Stimulated activated CD4-positive, alpha-beta T cell treated with anti-CD3 and anti-CD28 coated beads, TNF-alpha, amount 100 ng/mL, for 24 hours (primary cell): ENCODE measurements around the gene OTOL1.
"Not testable (repeated sequence)": the region's sequence is repeated elsewhere in the genome, so short reads cannot be mapped to it uniquely, and the experiment has no call there.

Experiments
- DNase-seq, 3 experiments: peaks; one replicate each; pipeline ENCODE4 v3.0.0-alpha.2; 2020; ENCODE audit warnings: low read depth in 3 of 3

OTOL1 gene

GRCh38 chr3:161496508-161496907 is at the start of gene OTOL1:
OTOL1 (plus strand) TSS chr3:161496808; CDS start chr3:161496808, 0 bp downstream.
- no peak for DNase-seq

GRCh38 chr3:161449785-161450184 is 46.8 kb upstream of the OTOL1 start:
- no peak for DNase-seq

- DNase-seq: no peak
Measured at GRCh38 chr3:161452179-161452578, 44.4 kb upstream of the OTOL1 start.

- no peak for DNase-seq
Measured at GRCh38 chr3:161454615-161455014, 42.0 kb upstream of the OTOL1 start.

GRCh38 chr3:161455962-161456361 is 40.6 kb upstream of the OTOL1 start:
- no peak for DNase-seq

- no peak for DNase-seq
Measured at GRCh38 chr3:161462138-161462537, 34.5 kb upstream of the OTOL1 start.

- no peak for DNase-seq
Measured at GRCh38 chr3:161471211-161471610, 25.4 kb upstream of the OTOL1 start.

GRCh38 chr3:161474139-161474538 is 22.5 kb upstream of the OTOL1 start:
- no peak for DNase-seq

- no peak for DNase-seq
Measured at GRCh38 chr3:161474741-161475140, 21.9 kb upstream of the OTOL1 start.

GRCh38 chr3:161475206-161475605 is 21.4 kb upstream of the OTOL1 start:
- DNase-seq: no peak

GRCh38 chr3:161475905-161476304 is 20.7 kb upstream of the OTOL1 start:
- no peak for DNase-seq

- no peak for DNase-seq
Measured at GRCh38 chr3:161484226-161484625, 12.4 kb upstream of the OTOL1 start.

- DNase-seq: not testable (repeated sequence)
Measured at GRCh38 chr3:161488284-161488683, 8.3 kb upstream of the OTOL1 start.

- DNase-seq: no peak
Measured at GRCh38 chr3:161489395-161489794, 7.2 kb upstream of the OTOL1 start.

GRCh38 chr3:161490845-161491244 is 5.8 kb upstream of the OTOL1 start:
- not testable (repeated sequence) for DNase-seq

- no peak for DNase-seq
Measured at GRCh38 chr3:161498259-161498921, 1.8 kb downstream of the OTOL1 start.

- DNase-seq: no peak
Measured at GRCh38 chr3:161500068-161500796, 3.6 kb downstream of the OTOL1 start.

- no peak for DNase-seq
Measured at GRCh38 chr3:161503271-161503670, 6.7 kb downstream of the OTOL1 start.

- no peak for DNase-seq
Measured at GRCh38 chr3:161508852-161509477, 12.4 kb downstream of the OTOL1 start.

GRCh38 chr3:161510510-161511260 is 14.1 kb downstream of the OTOL1 start:
- no peak for DNase-seq

- DNase-seq: no peak
Measured at GRCh38 chr3:161523916-161524315, 27.3 kb downstream of the OTOL1 start.

- no peak for DNase-seq
Measured at GRCh38 chr3:161531930-161532329, 35.3 kb downstream of the OTOL1 start.
